Measurements from ENCODE around the gene MIAT.

- no peak for TF ChIP-seq CTCF (conservative IDR thresholded peaks at IDR 0.05 in 1 of 2, IDR thresholded peaks at IDR 0.05 in 1 of 2; ENCODE audit: low read depth in 1 of 2, low read length in 2 of 2)
- no peak for TF ChIP-seq EZH2 (IDR thresholded peaks at IDR 0.05; ENCODE audit: low read length, missing control alignments)
Measured at GRCh38 chr22:26690654-26691376, 33.4 kb downstream of the MIAT start.
